ENCODE results near the gene TMEM117.
"Not testable (repeated sequence)": the region's sequence is repeated elsewhere in the genome, so short reads cannot be mapped to it uniquely, and the experiment has no call there.

TMEM117 gene

GRCh38 chr12:44029194-44029593, 193.3 kb downstream of the TMEM117 start:
- DNase-seq, result no peak

GRCh38 chr12:44031472-44032185, 195.7 kb downstream of the TMEM117 start:
- peak; percentile 33 for DNase-seq

- no peak for DNase-seq
Observed at GRCh38 chr12:44034906-44035305, 199.0 kb downstream of the TMEM117 start.

- no peak for DNase-seq
Observed at GRCh38 chr12:44036875-44037443, 201.1 kb downstream of the TMEM117 start.

GRCh38 chr12:44038411-44038810, 202.5 kb downstream of the TMEM117 start:
- no peak for DNase-seq

DNA sequence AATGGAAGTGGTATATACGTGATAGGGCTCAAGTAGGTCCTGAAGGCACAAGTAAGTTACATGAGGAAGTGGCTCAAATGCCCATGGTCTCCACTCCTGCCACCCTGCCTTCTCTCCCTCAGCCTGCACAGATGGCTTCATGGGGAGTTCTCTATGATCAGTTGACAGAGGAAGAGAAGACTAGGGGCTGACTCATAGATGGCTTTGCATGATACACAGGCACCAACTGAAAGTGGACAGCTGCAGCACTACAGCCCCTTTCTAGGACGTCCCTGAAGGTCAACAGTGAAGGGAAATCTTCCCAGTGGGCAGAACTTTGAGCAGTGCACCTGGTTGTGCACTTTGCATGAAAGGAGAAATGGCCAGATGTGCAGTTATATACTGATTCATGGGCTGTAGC, 208.6 kb downstream of the TMEM117 start:
- not testable (repeated sequence) for DNase-seq

DNA sequence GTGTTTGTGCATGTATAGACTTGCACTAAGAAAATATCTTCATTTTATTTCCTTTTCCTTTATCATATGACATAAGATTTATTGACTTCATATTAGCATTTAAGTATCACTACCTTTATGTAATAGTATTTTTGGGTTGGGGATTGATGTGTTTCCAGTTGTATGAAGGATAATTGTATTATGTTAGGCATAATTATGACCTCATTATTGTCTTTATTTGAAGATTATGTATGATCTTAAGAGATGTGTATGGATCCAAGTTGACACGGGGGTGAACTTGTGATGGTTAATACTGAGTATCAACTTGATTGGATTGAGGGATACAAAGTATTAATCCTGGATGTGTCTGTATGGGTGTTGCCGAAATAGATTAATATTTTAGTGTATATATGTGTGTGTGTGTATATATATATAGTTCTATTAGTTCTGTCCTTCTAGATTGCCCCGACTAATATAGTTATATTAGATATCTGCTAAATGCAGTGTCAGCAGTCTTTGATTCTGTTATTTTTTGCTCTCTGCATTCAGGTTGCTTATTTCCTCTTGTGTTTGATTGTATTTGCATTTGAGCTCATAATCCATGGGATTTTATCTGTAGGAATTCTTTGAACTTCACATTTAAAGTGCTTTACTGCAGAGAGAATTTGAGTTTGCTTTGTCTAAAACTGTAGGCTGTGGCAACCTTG, 211.0 kb downstream of the TMEM117 start:
- no peak for DNase-seq

- DNase-seq, result no peak
Observed at GRCh38 chr12:44052554-44052953, 216.7 kb downstream of the TMEM117 start.

GRCh38 chr12:44053549-44054127, 217.8 kb downstream of the TMEM117 start:
- DNase-seq, result peak; percentile 69

GRCh38 chr12:44054281-44054680, 218.4 kb downstream of the TMEM117 start:
- DNase-seq, result no peak

DNA sequence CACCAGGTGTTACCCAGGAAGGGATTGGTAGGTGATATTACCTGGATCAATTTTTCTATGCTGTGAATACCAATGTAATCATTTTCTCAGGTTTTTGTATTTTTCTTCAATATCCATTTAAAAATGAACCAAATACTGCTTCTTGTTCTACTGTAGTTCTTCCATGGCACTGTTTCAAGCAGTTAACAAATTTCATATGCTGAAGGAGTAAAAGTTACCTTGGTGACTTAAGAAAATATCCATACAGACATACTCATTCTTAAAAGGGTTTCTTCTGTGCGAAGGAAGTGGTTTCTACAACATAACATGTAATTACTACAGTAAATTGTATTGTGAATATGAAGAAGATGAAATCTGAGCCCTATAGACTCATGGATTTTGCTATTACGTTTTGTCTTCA, 222.5 kb downstream of the TMEM117 start:
- no peak for DNase-seq

GRCh38 chr12:44059476-44059875, 223.6 kb downstream of the TMEM117 start:
- DNase-seq, result no peak

DNA sequence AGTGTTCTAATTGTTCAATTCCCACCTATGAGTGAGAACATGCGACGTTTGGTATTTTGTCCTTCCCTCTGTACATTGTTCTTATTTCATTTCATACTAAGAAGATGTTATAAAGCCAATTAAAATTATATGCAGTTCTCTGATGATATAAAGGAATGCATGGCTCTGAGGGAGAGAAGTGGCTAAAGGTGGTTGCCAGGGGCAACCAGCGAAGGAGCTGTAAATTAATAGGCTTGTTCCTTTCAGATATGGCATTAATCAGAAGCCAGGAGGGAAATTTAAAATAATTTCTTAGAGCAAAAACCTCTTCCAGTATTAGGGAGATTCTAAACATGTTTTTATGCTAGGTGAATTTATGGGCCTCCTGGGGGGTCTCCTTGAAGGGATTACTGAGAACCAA, 227.8 kb downstream of the TMEM117 start:
- peak; percentile 24 for DNase-seq

GRCh38 chr12:44076871-44077270, 241.0 kb downstream of the TMEM117 start:
- DNase-seq, result no peak

- DNase-seq, result no peak
Observed at GRCh38 chr12:44077294-44077693, 241.4 kb downstream of the TMEM117 start.

DNA sequence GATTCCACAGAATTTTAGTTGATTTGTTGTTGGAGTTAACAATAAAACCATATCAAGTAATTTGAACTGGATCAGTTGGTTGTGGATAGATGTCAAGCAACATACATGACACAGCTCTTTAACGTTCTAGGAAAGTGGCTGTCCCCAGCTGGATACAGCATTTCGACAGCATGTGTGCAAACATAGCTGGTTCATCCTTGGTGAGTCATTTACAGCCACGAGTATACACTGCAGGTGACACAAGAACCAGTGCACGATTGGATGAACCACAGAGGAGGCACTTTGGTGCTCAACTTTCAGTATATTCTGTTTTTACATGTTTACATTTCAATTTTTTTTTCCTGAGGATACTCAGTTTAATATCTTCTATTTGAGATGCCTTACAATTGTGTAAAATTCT, 242.4 kb downstream of the TMEM117 start:
- no peak for DNase-seq

- no peak for DNase-seq
Observed at GRCh38 chr12:44088647-44089046, 252.8 kb downstream of the TMEM117 start.

GRCh38 chr12:44091948-44092606, 256.2 kb downstream of the TMEM117 start:
- no peak for DNase-seq

- DNase-seq, result no peak
Observed at GRCh38 chr12:44098786-44099185, 262.9 kb downstream of the TMEM117 start.

DNA sequence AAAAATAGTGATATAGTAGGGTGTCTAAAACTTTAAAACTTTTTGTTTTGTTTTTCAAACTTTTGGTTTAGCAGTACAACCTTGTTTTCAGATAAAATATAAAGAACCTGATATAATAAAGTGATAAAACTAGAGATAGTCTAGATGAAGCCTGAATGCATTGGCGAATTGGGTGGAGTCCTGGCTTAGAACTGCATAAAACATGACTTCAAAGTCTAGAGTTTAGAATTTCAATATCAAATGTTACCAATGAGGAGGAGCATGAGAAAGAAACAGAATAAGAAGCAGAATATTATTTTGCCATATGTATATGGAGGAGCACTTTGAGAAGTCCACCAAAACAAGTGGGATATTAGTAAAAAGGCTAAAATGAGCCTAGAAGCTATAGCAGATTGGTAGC, 263.6 kb downstream of the TMEM117 start:
- no peak for DNase-seq

DNA sequence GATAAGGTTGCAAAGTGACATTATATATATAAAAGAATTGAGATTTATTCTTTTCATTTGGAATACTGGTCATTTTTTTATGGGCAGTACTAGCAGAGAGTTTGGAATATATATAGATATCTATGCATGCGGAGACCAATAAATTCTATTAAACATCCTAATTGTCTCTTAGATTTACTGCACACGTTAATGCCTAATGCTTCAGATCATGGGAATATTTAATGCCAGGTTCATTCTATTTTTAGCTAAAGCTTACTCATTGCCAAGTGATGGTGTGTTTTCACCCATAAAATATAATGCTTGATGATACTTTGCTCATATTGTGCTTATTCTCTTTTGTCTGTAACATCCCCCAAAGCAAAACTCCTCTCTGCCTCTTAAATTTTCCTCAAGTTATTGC, 264.4 kb downstream of the TMEM117 start:
- DNase-seq, result no peak

- no peak for DNase-seq
Observed at GRCh38 chr12:44101475-44101874, 265.6 kb downstream of the TMEM117 start.

DNA sequence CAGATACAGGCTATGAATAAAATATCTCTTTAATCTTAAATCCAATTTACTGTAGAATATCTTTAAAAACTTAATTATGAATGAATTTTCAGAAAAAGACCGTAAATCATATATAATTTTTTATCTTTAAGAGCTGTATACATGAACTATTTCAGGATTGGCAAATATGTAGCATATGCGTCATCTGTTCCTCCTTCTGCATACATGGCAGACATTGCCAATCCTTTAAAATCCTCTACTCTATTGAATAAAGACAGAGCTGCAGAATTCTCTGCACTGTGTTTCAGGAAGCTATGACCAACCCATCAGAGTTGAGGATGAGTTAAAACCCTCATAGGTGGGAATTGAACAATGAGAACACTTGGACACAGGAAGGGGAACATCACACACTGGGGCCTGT, 279.0 kb downstream of the TMEM117 start:
- no peak for DNase-seq

Data from fibroblast of upper back skin (primary cell).